ENCODE data around the gene SNX1. TPM values are rescaled to one million over a fixed set of nuclear protein-coding genes. Genes with fewer than 3 reads are reported as not detected.

The SNX1 gene
- total and polyA plus RNA-seq, 2 of the 8 experiments (the other 6 are each of a cell fraction or from before 2014, with no cell fraction given) = 27.9 to 59.8 TPM

- TF ChIP-seq SIRT6 (IDR thresholded peaks at IDR 0.05; ENCODE audit: low read length) (no peak), NANOG (IDR thresholded peaks at IDR 0.05; ENCODE audit: insufficient read depth, low read depth, low read length, poor library complexity, severe bottlenecking) (no peak), BCL11A (IDR thresholded peaks at IDR 0.05; ENCODE audit: low read depth in 2 of 2, low read length in 2 of 2) (no peak), EGR1 (IDR thresholded peaks at IDR 0.05; ENCODE audit: borderline replicate concordance, low read depth, low read length) (no peak), HDAC2 (IDR thresholded peaks at IDR 0.05; ENCODE audit: borderline replicate concordance in 1 of 2, low read depth in 2 of 2, low read length in 2 of 2) (no peak), TEAD4 (IDR thresholded peaks at IDR 0.05; ENCODE audit: low read depth, low read length) (no peak), GABPA (IDR thresholded peaks at IDR 0.05; ENCODE audit: borderline replicate concordance, insufficient read depth, low read length) (no peak), KDM5A (IDR thresholded peaks at IDR 0.05; ENCODE audit: low read length) (no peak), KDM1A (IDR thresholded peaks at IDR 0.05; ENCODE audit: borderline replicate concordance, low read length) (no peak), ZNF274 (IDR thresholded peaks at IDR 0.05; ENCODE audit: borderline replicate concordance, extremely low read depth, low read length) (no peak), CHD2 (IDR thresholded peaks at IDR 0.05; ENCODE audit: low read length) (no peak)
- Histone ChIP-seq H4K5ac (ENCODE audit: insufficient read length, low read depth, low read length) (no peak overlapping the region), H4K91ac (replicated peaks; ENCODE audit: insufficient read length, low read length) (no peak overlapping the region), H2BK20ac (ENCODE audit: low read length) (no peak overlapping the region), H2BK5ac (ENCODE audit: low read depth, low read length) (no peak overlapping the region), H4K8ac (ENCODE audit: extremely low read depth, insufficient read depth, low read length) (no peak overlapping the region), H4K20me1 (replicated peaks in 1 of 2; ENCODE audit: control insufficient read depth in 1 of 2, insufficient read depth in 2 of 2, low read length in 2 of 2) (peaks cover 0 to 4% of the 10 kb centered on the region in 2 experiments), H3K79me2 (ENCODE audit: control insufficient read depth in 1 of 2, insufficient read depth in 2 of 2, low read length in 2 of 2) (no peaks in the 10 kb centered on the region), H3K9ac (replicated peaks in 1 of 4; ENCODE audit: extremely low read depth in 1 of 4, low read depth in 3 of 4, low read length in 3 of 4) (no peak overlapping the region), H3K4me1 (replicated peaks in 1 of 4; ENCODE audit: control insufficient read depth in 3 of 4, insufficient read depth in 4 of 4, low read length in 3 of 4) (no peaks in the 10 kb centered on the region), H3K14ac (ENCODE audit: insufficient read length) (no peak overlapping the region), H3K27ac (ENCODE audit: low read depth, low read length) (no peak overlapping the region), H3K4ac (replicated peaks; ENCODE audit: insufficient read length, low read depth, low read length) (no peak overlapping the region), H3K9me3 (ENCODE audit: insufficient read depth in 2 of 2, low read depth in 1 of 2, low read length in 1 of 2) (no peaks in the 10 kb centered on the region), H2BK120ac (replicated peaks; ENCODE audit: low read depth, low read length) (no peak overlapping the region), H3K4me2 (ENCODE audit: insufficient read depth in 1 of 2, low read depth in 2 of 2, low read length in 2 of 2) (no peak overlapping the region), H3K23me2 (ENCODE audit: low read depth, low read length) (no peaks in the 10 kb centered on the region), H2AK5ac (ENCODE audit: low read depth, low read length) (no peak overlapping the region), H3K79me1 (ENCODE audit: low read depth, low read length) (no peaks in the 10 kb centered on the region; the same call in 1 of the 2 replicates), H3K27me3 (replicated peaks in 1 of 4; ENCODE audit: control insufficient read depth in 3 of 4, extremely low read depth in 1 of 4, insufficient read depth in 3 of 4, low read length in 3 of 4) (no peaks in the 10 kb centered on the region), H3K56ac (replicated peaks; ENCODE audit: insufficient read length, low read depth, low read length) (no peak overlapping the region), H3K36me3 (ENCODE audit: control insufficient read depth in 2 of 4, insufficient read depth in 4 of 4, low read length in 3 of 4) (peaks cover 0 to 3% (median 0%) of the 10 kb centered on the region in 4 experiments; a peak in 3 of 8 replicates), H2BK12ac (ENCODE audit: low read depth, low read length) (no peak overlapping the region), H3K18ac (ENCODE audit: extremely low read depth, low read length) (no peak overlapping the region), H2AFZ (ENCODE audit: low read length) (no peak overlapping the region), H3K23ac (ENCODE audit: insufficient read length) (no peak overlapping the region), H2BK15ac (ENCODE audit: low read length) (no peak overlapping the region), H3K4me3 (ENCODE audit: extremely low read depth in 1 of 4, insufficient read depth in 2 of 4, low read depth in 3 of 4, low read length in 4 of 4) (no peak overlapping the region)
- FAIRE-seq (no peak), DNase-seq (ENCODE audit: low read depth in 1 of 2, low spot score in 2 of 2) (no peak)
- ChIA-PET CTCF (ENCODE audit: partially characterized antibody) (interaction anchor here (0.6 kb wide), 2 partner anchors 182 to 185 kb away, joined by 3 read pairs; no protein-coding TSS in a partner anchor), POLR2A (ENCODE audit: partially characterized antibody) (no interaction called here)
- WGBS, 2 experiments (ENCODE audit: extremely low coverage in 1 of 2, insufficient coverage in 1 of 2, insufficient read length in 1 of 2, insufficient replicate concordance in 2 of 2, low coverage in 1 of 2, low lambda C conversion rate in 2 of 2, missing lambda C conversion rate in 1 of 2) = 87% methylated on average over 8 of the region's 8 CpGs; no CpG with 5 or more reads in 1 of the 2 experiments
Measured at GRCh38 chr15:64180235-64180824, 84.5 kb downstream of the SNX1 start.

Data from H1 (cell line).